Neural progenitor cell (in vitro differentiated cells): ENCODE data around the gene HTR1B. TPM values are rescaled to one million over a fixed set of nuclear protein-coding genes. Genes with fewer than 3 reads are reported as not detected.

Experiments used
- DNase-seq: peaks from one replicate; pipeline ENCODE4 v3.0.0-alpha.2; 2016; ENCODE audit warnings: low spot score
- H2AFZ ChIP-seq: fragments of 200-600 bp; sonication (generic); replicated peaks from 2 replicates; pipeline ENCODE4 v1.6.1; 2016; ENCODE audit warnings: antibody characterized with exemption
- H3F3A ChIP-seq: fragments of 200-600 bp; sonication (generic); 2 replicates; pipeline ENCODE4 v1.6.1; 2016; ENCODE audit warnings: antibody characterized with exemption, low read depth
- H3K27ac ChIP-seq: fragments of 200-600 bp; sonication (generic); 2 replicates; pipeline ENCODE4 v1.5.1; 2016; ENCODE audit warnings: mild to moderate bottlenecking
- H3K27me3 ChIP-seq: fragments of 200-600 bp; sonication (generic); 2 replicates; pipeline ENCODE4 v1.6.1; 2016; ENCODE audit warnings: mild to moderate bottlenecking, moderate library complexity
- H3K36me3 ChIP-seq: fragments of 200-600 bp; sonication (generic); 2 replicates; pipeline ENCODE4 v1.5.1; 2016
- H3K4me1 ChIP-seq: fragments of 200-600 bp; sonication (generic); 2 replicates; pipeline ENCODE4 v1.6.1; 2016; ENCODE audit warnings: mixed run types
- H3K4me2 ChIP-seq: fragments of 200-600 bp; sonication (generic); 2 replicates; pipeline ENCODE4 v1.6.1; 2016
- H3K4me3 ChIP-seq: fragments of 200-600 bp; sonication (generic); 2 replicates; pipeline ENCODE4 v1.5.1; 2016
- H3K79me2 ChIP-seq: fragments of 200-600 bp; sonication (generic); 2 replicates; pipeline ENCODE4 v1.6.1; 2016; ENCODE audit warnings: low read depth
- H3K9ac ChIP-seq: fragments of 200-600 bp; sonication (generic); 2 replicates; pipeline ENCODE4 v1.6.1; 2016
- H3K9me3 ChIP-seq: fragments of 200-600 bp; sonication (generic); 2 replicates; pipeline ENCODE4 v1.5.1; 2016; ENCODE audit warnings: low read depth
- H4K20me1 ChIP-seq: fragments of 200-600 bp; sonication (generic); 2 replicates; pipeline ENCODE4 v1.6.1; 2016; ENCODE audit warnings: low read depth
- H3K27ac Mint-ChIP-seq: 3 replicates; pipeline ENCODE4 v1.8.0; 2021; ENCODE audit warnings: mixed read lengths
- H3K27me3 Mint-ChIP-seq: 2 replicates; pipeline ENCODE4 v1.8.0; 2022; ENCODE audit warnings: low read depth, mild to moderate bottlenecking, inconsistent platforms, moderate library complexity, mixed read lengths; ENCODE audit not compliant: insufficient read depth
- H3K36me3 Mint-ChIP-seq: 3 replicates; pipeline ENCODE4 v1.8.0; 2021; ENCODE audit warnings: mixed read lengths
- H3K4me1 Mint-ChIP-seq: 3 replicates; pipeline ENCODE4 v1.8.0; 2021; ENCODE audit warnings: mixed read lengths
- H3K4me3 Mint-ChIP-seq: 3 replicates; pipeline ENCODE4 v1.8.0; 2021; ENCODE audit warnings: mild to moderate bottlenecking, moderate library complexity, mixed read lengths
- H3K9me3 Mint-ChIP-seq: 3 replicates; pipeline ENCODE4 v1.8.0; 2020; ENCODE audit warnings: mixed read lengths
- EZH2 ChIP-seq: fragments of 200-600 bp; sonication (generic); IDR thresholded peaks from 2 replicates; pipeline ENCODE4 v1.6.1; 2017; ENCODE audit warnings: antibody characterized with exemption, mild to moderate bottlenecking, moderate library complexity
- total RNA-seq: library from RNA; depleted of rRNA; stranded (reverse); fragments of >200 nt; gene quantifications from 2 replicates; pipeline ENCODE4 v1.2.3, GENCODE V29; 2015; ENCODE audit warnings: low replicate concordance
- TF ChIP-seq, protein P1 (sequence below): fragments of 200-600 bp; sonication (generic); IDR thresholded peaks from 2 replicates; pipeline ENCODE4 v1.5.1; 2017; ENCODE audit warnings: antibody characterized with exemption, mild to moderate bottlenecking

HTR1B gene
- total RNA-seq, 1 donor from 2014 or later: not detected

DNA sequence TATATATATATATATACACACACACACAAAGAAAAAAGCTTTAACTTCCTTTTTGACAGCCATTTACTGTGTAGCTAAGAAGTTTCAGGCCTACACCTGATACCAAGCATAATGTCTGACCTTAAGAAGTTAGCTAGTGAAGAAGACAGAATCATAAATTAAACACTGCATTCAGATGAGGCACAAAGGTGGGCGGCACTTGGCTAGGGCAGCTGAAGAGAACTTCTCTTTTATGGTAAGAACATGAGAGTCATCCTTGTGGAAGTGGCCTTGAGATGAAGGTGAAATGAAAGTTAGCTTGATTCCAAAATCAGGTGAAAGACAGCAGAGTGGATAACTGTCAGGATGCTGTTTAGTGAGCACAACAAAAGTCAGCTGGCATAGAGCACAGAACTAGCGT lies 46.5 kb downstream of the HTR1B start:
- Mint-ChIP-seq H3K36me3 (no peaks in the 10 kb centered on the region), H3K9me3 (peaks cover 4% of the 10 kb centered on the region), H3K27ac (no peak overlapping the region), H3K4me3 (no peak overlapping the region), H3K27me3 (peaks cover 2% of the 10 kb centered on the region), H3K4me1 (no peaks in the 10 kb centered on the region)
- Histone ChIP-seq H3K9ac (no peak overlapping the region), H3K79me2 (no peaks in the 10 kb centered on the region), H3K4me3 (no peak overlapping the region), H3F3A (no peaks in the 10 kb centered on the region), H3K27ac (no peak overlapping the region), H3K4me2 (no peak overlapping the region), H3K9me3 (no peaks in the 10 kb centered on the region), H3K27me3 (no peaks in the 10 kb centered on the region), H4K20me1 (no peaks in the 10 kb centered on the region), H2AFZ (no peak overlapping the region), H3K4me1 (no peaks in the 10 kb centered on the region), H3K36me3 (no peaks in the 10 kb centered on the region)
- TF ChIP-seq, protein P1, sequence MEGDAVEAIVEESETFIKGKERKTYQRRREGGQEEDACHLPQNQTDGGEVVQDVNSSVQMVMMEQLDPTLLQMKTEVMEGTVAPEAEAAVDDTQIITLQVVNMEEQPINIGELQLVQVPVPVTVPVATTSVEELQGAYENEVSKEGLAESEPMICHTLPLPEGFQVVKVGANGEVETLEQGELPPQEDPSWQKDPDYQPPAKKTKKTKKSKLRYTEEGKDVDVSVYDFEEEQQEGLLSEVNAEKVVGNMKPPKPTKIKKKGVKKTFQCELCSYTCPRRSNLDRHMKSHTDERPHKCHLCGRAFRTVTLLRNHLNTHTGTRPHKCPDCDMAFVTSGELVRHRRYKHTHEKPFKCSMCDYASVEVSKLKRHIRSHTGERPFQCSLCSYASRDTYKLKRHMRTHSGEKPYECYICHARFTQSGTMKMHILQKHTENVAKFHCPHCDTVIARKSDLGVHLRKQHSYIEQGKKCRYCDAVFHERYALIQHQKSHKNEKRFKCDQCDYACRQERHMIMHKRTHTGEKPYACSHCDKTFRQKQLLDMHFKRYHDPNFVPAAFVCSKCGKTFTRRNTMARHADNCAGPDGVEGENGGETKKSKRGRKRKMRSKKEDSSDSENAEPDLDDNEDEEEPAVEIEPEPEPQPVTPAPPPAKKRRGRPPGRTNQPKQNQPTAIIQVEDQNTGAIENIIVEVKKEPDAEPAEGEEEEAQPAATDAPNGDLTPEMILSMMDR: no peak
- no peak for DNase-seq

DNA sequence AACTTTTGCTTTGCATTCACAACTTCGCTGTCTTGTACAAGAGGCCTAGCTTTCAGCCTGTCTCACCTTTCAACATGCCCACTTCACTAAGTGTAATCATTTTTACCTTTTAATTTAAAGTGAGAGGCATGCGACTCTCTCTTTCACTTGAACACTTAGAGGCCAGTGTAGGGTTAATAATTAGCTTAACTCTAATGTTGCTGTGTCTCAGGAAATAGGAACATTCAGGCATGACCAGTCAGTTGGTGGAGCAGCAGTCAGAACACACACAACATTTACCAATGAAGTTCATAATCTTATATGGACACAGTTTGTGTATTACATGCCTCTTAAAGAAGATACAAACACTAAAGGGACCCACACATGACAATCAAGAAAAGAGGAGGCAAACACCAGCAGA lies 47.6 kb downstream of the HTR1B start:
- Histone ChIP-seq H3K27ac (no peak overlapping the region), H2AFZ (no peak overlapping the region), H3K9me3 (no peaks in the 10 kb centered on the region), H3K36me3 (no peaks in the 10 kb centered on the region), H3K4me2 (no peak overlapping the region), H3K4me3 (no peak overlapping the region), H4K20me1 (no peaks in the 10 kb centered on the region), H3K4me1 (no peaks in the 10 kb centered on the region), H3F3A (no peaks in the 10 kb centered on the region), H3K27me3 (no peaks in the 10 kb centered on the region), H3K79me2 (no peaks in the 10 kb centered on the region), H3K9ac (no peak overlapping the region)
- TF ChIP-seq, protein P1: no peak
- no peak for TF ChIP-seq EZH2
- no peaks in the 10 kb centered on the region for H3K4me1 Mint-ChIP-seq
- no peak overlapping the region for H3K27ac Mint-ChIP-seq
- H3K36me3 Mint-ChIP-seq: no peaks in the 10 kb centered on the region
- no peak for DNase-seq
- peaks cover 2% of the 10 kb centered on the region for H3K27me3 Mint-ChIP-seq
- H3K9me3 Mint-ChIP-seq: peaks cover 4% of the 10 kb centered on the region
- no peak overlapping the region for H3K4me3 Mint-ChIP-seq

Other genes with a start within 250 kb of the HTR1B start
- gene MEI4, start 189.5 kb upstream of the HTR1B start, total RNA-seq: 1.0 TPM in 2 replicates